Omental fat pad (tissue), 4 donors: Measurements from ENCODE around the gene KRTAP2-1. TPM values are rescaled to one million over a fixed set of nuclear protein-coding genes. Genes with fewer than 3 reads are reported as not detected.
"Not testable (repeated sequence)": the region's sequence is repeated elsewhere in the genome, so short reads cannot be mapped to it uniquely, and the experiment has no call there.

Experiments used
- ATAC-seq: fragments of 150-250 bp; one replicate; pipeline ENCODE4 v1.9.1; 2016; ENCODE audit warnings: mild to moderate bottlenecking, moderate library complexity; ENCODE audit not compliant: low FRiP score
- DNase-seq: peaks from one replicate; pipeline ENCODE4 v3.0.0-alpha.2; 2019; ENCODE audit warnings: low spot score
- CTCF ChIP-seq, 3 donors: fragments of 450-650 bp; IDR thresholded peaks; one replicate each; pipeline ENCODE4 v1.5.1; 2016 to 2017; ENCODE audit warnings: antibody characterized with exemption in 3 of 3, mild to moderate bottlenecking in 3 of 3, moderate library complexity in 2 of 3
- total RNA-seq, 4 donors: library from RNA; depleted of rRNA; stranded (reverse); fragments of >200 nt; gene quantifications; one replicate each; pipeline ENCODE4 v1.1.0, GENCODE V29; 2016

Gene KRTAP2-1
- total RNA-seq, 4 donors from 2014 or later: not detected

GRCh38 chr17:41071606-41072360 lies 24.7 kb upstream of the KRTAP2-1 start:
- TF ChIP-seq CTCF (IDR thresholded peaks at IDR 0.05): no peak
- ATAC-seq (no peak), DNase-seq (no peak)

- no peak for ATAC-seq
- DNase-seq: no peak
- TF ChIP-seq CTCF (IDR thresholded peaks at IDR 0.05): no peak
Observed at GRCh38 chr17:41069031-41069430, 21.9 kb upstream of the KRTAP2-1 start.

- no peak for ATAC-seq
- no peak for TF ChIP-seq CTCF (IDR thresholded peaks at IDR 0.05)
Observed at GRCh38 chr17:41067281-41067680, 20.2 kb upstream of the KRTAP2-1 start.

GRCh38 chr17:41065829-41066624 lies 18.9 kb upstream of the KRTAP2-1 start, which contains the start of gene KRTAP2-4:
Gene KRTAP2-4 (minus strand): TSS chr17:41065879. CDS start chr17:41065845, 34 bp downstream.
- TF ChIP-seq CTCF (IDR thresholded peaks at IDR 0.05): no peak
- DNase-seq (no peak), ATAC-seq (no peak)

More at GRCh38 chr17:41067281-41067680, 20.2 kb upstream of the KRTAP2-1 start:
- DNase-seq: no peak

- not testable (repeated sequence) for DNase-seq, ATAC-seq
Observed at GRCh38 chr17:41065016-41065689, 18.0 kb upstream of the KRTAP2-1 start.

- DNase-seq (no peak), ATAC-seq (no peak)
- TF ChIP-seq CTCF (IDR thresholded peaks at IDR 0.05): no peak
Observed at GRCh38 chr17:41064301-41064700, 17.2 kb upstream of the KRTAP2-1 start.

GRCh38 chr17:41063449-41063848 lies 16.3 kb upstream of the KRTAP2-1 start:
- DNase-seq (no peak), ATAC-seq (no peak)
- no peak for TF ChIP-seq CTCF (IDR thresholded peaks at IDR 0.05)
